ENCODE results near the gene SLC7A8.
"Not testable (repeated sequence)": the region's sequence is repeated elsewhere in the genome, so short reads cannot be mapped to it uniquely, and the experiment has no call there.

Gene SLC7A8

DNA sequence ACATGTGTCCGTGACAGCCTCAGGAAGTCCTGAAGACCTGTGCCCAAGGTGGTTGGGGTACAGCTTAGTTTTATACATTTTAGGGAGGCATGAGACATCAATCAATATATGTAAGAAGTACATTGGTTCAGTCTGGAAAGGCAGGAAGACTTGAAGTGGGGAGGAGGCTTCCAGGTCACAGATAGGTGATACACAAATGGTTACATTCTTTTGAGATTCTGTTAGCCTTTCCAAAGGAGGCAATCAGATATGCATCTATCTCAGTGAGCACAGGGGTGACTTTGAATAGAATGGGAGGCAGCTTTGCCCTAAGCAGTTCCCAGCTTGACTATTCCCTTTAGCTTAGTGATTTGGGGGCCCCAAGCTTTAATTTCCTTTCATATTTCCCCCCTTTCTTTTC lies 15.7 kb upstream of the SLC7A8 start:
- H3K36me3 ChIP-seq (replicated peaks); H3K27me3 ChIP-seq (ENCODE audit: low read depth); H3K4me3 ChIP-seq; in situ Hi-C loops (cut with MboI; ENCODE audit: low sequenced_read_pairs); H3K4me1 ChIP-seq; DNase-seq (ENCODE audit: low spot score in 2 of 2); H3K9me3 ChIP-seq: not testable (repeated sequence)

GRCh38 chr14:23196487-23196886 lies 13.0 kb upstream of the SLC7A8 start:
- H3K9me3 ChIP-seq; H3K27me3 ChIP-seq (ENCODE audit: low read depth); H3K4me3 ChIP-seq; DNase-seq (ENCODE audit: low spot score in 2 of 2); H3K36me3 ChIP-seq (replicated peaks); in situ Hi-C loops (cut with MboI; ENCODE audit: low sequenced_read_pairs); H3K4me1 ChIP-seq: not testable (repeated sequence)

DNA sequence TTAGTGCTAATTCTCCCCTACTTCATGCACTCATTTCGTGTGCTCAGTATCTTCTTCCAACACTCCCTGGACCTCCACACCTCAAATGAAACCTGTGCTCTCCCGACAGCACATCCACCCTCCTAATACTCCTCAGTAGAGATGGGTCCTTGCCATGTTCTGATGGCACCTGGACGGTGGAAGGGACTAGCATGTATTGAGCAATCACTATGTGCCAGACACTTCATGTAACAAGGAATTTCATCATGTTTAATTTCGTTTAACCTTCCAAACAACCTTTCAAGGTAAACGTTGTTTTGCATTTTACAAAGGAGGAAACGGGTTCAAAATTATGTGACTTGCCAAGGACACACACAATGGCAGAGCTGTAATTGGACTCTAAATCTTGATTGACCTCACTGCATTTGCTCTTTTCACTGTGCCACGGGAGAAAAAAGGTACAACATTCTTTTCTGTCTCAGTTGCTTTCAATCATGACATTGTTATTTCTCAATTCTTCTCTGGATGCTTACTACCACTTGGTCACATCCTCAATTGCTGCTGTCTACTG lies 12.2 kb upstream of the SLC7A8 start:
- H3K36me3 ChIP-seq (replicated peaks): no peaks in the 10 kb centered on the region
- peaks cover 7% of the 10 kb centered on the region for H3K4me1 ChIP-seq
- no peak for DNase-seq (ENCODE audit: low spot score in 2 of 2)
- in situ Hi-C loops (cut with MboI; ENCODE audit: low sequenced_read_pairs): no loop called here
- no peak overlapping the region for H3K4me3 ChIP-seq
- no peaks in the 10 kb centered on the region for H3K9me3 ChIP-seq
- no peaks in the 10 kb centered on the region for H3K27me3 ChIP-seq (ENCODE audit: low read depth)

- Histone ChIP-seq H3K27me3 (ENCODE audit: low read depth) (no peaks in the 10 kb centered on the region), H3K4me3 (no peak overlapping the region), H3K9me3 (no peaks in the 10 kb centered on the region), H3K36me3 (replicated peaks) (no peaks in the 10 kb centered on the region), H3K4me1 (peaks cover 7% of the 10 kb centered on the region)
- in situ Hi-C loops (cut with MboI; ENCODE audit: low sequenced_read_pairs): no loop called here
- DNase-seq (ENCODE audit: low spot score in 2 of 2): no peak
Measured at GRCh38 chr14:23193432-23193831, 10.0 kb upstream of the SLC7A8 start.

DNA sequence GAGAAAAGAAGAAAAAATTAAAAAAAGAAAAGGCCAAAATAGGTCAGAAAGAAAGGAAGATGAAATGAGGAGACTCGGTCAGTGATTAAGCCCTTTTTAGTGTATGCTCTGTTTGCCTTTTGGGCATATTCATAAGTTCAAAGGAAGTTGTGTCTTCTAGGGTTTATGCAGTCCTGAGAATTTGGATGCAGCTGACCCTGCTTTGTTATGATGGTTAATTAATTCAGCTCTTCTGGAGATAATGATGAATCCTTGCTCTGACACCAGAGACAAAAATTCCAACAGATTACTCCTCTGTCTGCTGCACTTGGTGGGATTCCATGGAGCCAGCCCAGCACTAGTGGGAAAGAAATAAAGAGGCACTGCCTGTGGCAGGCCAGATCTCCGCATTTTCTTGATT lies 4.5 kb upstream of the SLC7A8 start:
- in situ Hi-C loops (cut with MboI; ENCODE audit: low sequenced_read_pairs): loop anchor here (5.0 kb wide), 1 partner anchor 61 kb away; no protein-coding TSS in a partner anchor
- DNase-seq (ENCODE audit: low spot score in 2 of 2): no peak
- no peaks in the 10 kb centered on the region for H3K36me3 ChIP-seq (replicated peaks)
- no peak overlapping the region for H3K4me3 ChIP-seq
- H3K9me3 ChIP-seq: no peaks in the 10 kb centered on the region
- no peaks in the 10 kb centered on the region; the same call in 1 of the 2 replicates for H3K4me1 ChIP-seq
- H3K27me3 ChIP-seq (ENCODE audit: low read depth): no peaks in the 10 kb centered on the region

- peaks cover 7% of the 10 kb centered on the region for H3K4me1 ChIP-seq
- no peaks in the 10 kb centered on the region for H3K9me3 ChIP-seq
- no peaks in the 10 kb centered on the region for H3K27me3 ChIP-seq (ENCODE audit: low read depth)
- peak; percentile 58 to 59 for DNase-seq (ENCODE audit: low spot score in 2 of 2)
- no peaks in the 10 kb centered on the region for H3K36me3 ChIP-seq (replicated peaks)
- in situ Hi-C loops (cut with MboI; ENCODE audit: low sequenced_read_pairs): loop anchor here (5.0 kb wide), 1 partner anchor 60 kb away; no protein-coding TSS in a partner anchor
- no peak overlapping the region for H3K4me3 ChIP-seq
Measured at GRCh38 chr14:23186913-23187654, 3.6 kb upstream of the SLC7A8 start.

- H3K27me3 ChIP-seq (ENCODE audit: low read depth): no peaks in the 10 kb centered on the region
- DNase-seq (ENCODE audit: low spot score in 2 of 2): no peak
- no peaks in the 10 kb centered on the region for H3K36me3 ChIP-seq (replicated peaks)
- in situ Hi-C loops (cut with MboI; ENCODE audit: low sequenced_read_pairs): loop anchor here (5.0 kb wide), 1 partner anchor 58 kb away; no protein-coding TSS in a partner anchor
- no peak overlapping the region for H3K4me3 ChIP-seq
- peaks cover 7% of the 10 kb centered on the region for H3K4me1 ChIP-seq
- H3K9me3 ChIP-seq: no peaks in the 10 kb centered on the region
Measured at GRCh38 chr14:23185063-23185462, 1.6 kb upstream of the SLC7A8 start.

GRCh38 chr14:23183158-23183470 lies 346 bp downstream of the SLC7A8 start:
- peaks cover 7% of the 10 kb centered on the region for H3K4me1 ChIP-seq
- H3K4me3 ChIP-seq: peak overlapping the region; percentile 31
- in situ Hi-C loops (cut with MboI; ENCODE audit: low sequenced_read_pairs): no loop called here
- H3K9me3 ChIP-seq: no peaks in the 10 kb centered on the region
- H3K27me3 ChIP-seq (ENCODE audit: low read depth): peaks cover 3% of the 10 kb centered on the region; the same call in 1 of the 2 replicates
- no peak for DNase-seq (ENCODE audit: low spot score in 2 of 2)
- H3K36me3 ChIP-seq (replicated peaks): no peaks in the 10 kb centered on the region

- peaks cover 7% of the 10 kb centered on the region for H3K4me1 ChIP-seq
- peaks cover 3% of the 10 kb centered on the region; the same call in 1 of the 2 replicates for H3K27me3 ChIP-seq (ENCODE audit: low read depth)
- in situ Hi-C loops (cut with MboI; ENCODE audit: low sequenced_read_pairs): no loop called here
- H3K9me3 ChIP-seq: no peaks in the 10 kb centered on the region
- DNase-seq (ENCODE audit: low spot score in 2 of 2): peak in 1 of 2 experiments; percentile 53
- H3K4me3 ChIP-seq: peak overlapping the region; percentile 31
- H3K36me3 ChIP-seq (replicated peaks): no peaks in the 10 kb centered on the region
Measured at GRCh38 chr14:23182372-23183157, 895 bp downstream of the SLC7A8 start.

- in situ Hi-C loops (cut with MboI; ENCODE audit: low sequenced_read_pairs): no loop called here
- Histone ChIP-seq H3K4me1 (peaks cover 11% of the 10 kb centered on the region), H3K27me3 (ENCODE audit: low read depth) (peaks cover 3% of the 10 kb centered on the region; the same call in 1 of the 2 replicates), H3K36me3 (replicated peaks) (no peaks in the 10 kb centered on the region), H3K9me3 (no peaks in the 10 kb centered on the region), H3K4me3 (no peak overlapping the region; the same call in 1 of the 2 replicates)
- DNase-seq (ENCODE audit: low spot score in 2 of 2): no peak
Measured at GRCh38 chr14:23181946-23182345, 1.5 kb downstream of the SLC7A8 start.

GRCh38 chr14:23181453-23181852 lies 2.0 kb downstream of the SLC7A8 start:
- no peak for DNase-seq (ENCODE audit: low spot score in 2 of 2)
- H3K9me3 ChIP-seq: no peaks in the 10 kb centered on the region
- in situ Hi-C loops (cut with MboI; ENCODE audit: low sequenced_read_pairs): no loop called here
- no peak overlapping the region for H3K4me3 ChIP-seq
- peaks cover 3% of the 10 kb centered on the region; the same call in 1 of the 2 replicates for H3K27me3 ChIP-seq (ENCODE audit: low read depth)
- H3K4me1 ChIP-seq: peaks cover 12% of the 10 kb centered on the region
- H3K36me3 ChIP-seq (replicated peaks): no peaks in the 10 kb centered on the region

DNA sequence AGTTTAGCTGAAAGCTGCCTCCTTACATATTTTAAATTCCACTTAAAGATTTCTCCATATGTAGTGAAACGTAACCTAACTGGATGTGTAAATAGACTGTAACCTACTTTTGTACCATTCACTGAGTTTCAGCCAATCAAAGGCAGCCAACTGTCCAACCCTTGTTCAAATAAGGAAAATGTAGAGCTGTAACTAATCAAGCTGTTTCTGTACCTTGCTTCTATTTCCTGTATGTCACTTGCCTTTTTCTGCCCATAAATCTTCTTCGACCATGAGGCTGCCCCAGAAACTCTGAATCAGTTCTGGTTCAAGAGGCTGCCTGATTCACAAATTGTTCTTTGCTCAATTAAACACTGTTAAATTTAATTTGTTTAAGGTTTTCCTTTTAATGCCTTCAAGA lies 6.3 kb downstream of the SLC7A8 start:
- DNase-seq (ENCODE audit: low spot score in 2 of 2): no peak
- Histone ChIP-seq H3K36me3 (replicated peaks) (no peaks in the 10 kb centered on the region), H3K4me3 (no peak overlapping the region), H3K4me1 (peaks cover 18% of the 10 kb centered on the region), H3K9me3 (no peaks in the 10 kb centered on the region), H3K27me3 (ENCODE audit: low read depth) (peaks cover 3% of the 10 kb centered on the region; the same call in 1 of the 2 replicates)
- in situ Hi-C loops (cut with MboI; ENCODE audit: low sequenced_read_pairs): no loop called here

GRCh38 chr14:23175823-23176222 lies 7.6 kb downstream of the SLC7A8 start:
- H3K27me3 ChIP-seq (ENCODE audit: low read depth): peaks cover 3% of the 10 kb centered on the region; the same call in 1 of the 2 replicates
- peaks cover 18% of the 10 kb centered on the region for H3K4me1 ChIP-seq
- H3K36me3 ChIP-seq (replicated peaks): no peaks in the 10 kb centered on the region
- no peak overlapping the region for H3K4me3 ChIP-seq
- in situ Hi-C loops (cut with MboI; ENCODE audit: low sequenced_read_pairs): no loop called here
- DNase-seq (ENCODE audit: low spot score in 2 of 2): peak in 1 of 2 experiments; percentile 58
- no peaks in the 10 kb centered on the region for H3K9me3 ChIP-seq

All from HAP-1 (cell line).